Neutrophil (primary cell): Measurements from ENCODE around the gene CAMK2B.

Experiments used
- H3K27ac ChIP-seq: fragments of 200-600 bp; sonication (generic); 2 replicates; pipeline ENCODE4 v1.5.1; 2016; ENCODE audit warnings: mild to moderate bottlenecking, moderate library complexity
- H3K27me3 ChIP-seq: fragments of 200-600 bp; sonication (generic); 2 replicates; pipeline ENCODE4 v1.6.0; 2016; ENCODE audit warnings: mild to moderate bottlenecking
- H3K36me3 ChIP-seq: fragments of 200-600 bp; sonication (generic); 2 replicates; pipeline ENCODE4 v1.5.1; 2017
- H3K4me1 ChIP-seq, 2 experiments: fragments of 200-600 bp in 1 of 2; sonication (generic) in 1 of 2; 1 replicate in 1 of 2; 2 replicates in 1 of 2; pipeline versions ENCODE4 v1.5.1 to v1.6.1; 2013 to 2016; ENCODE audit warnings: low read depth in 1 of 2, low read length in 1 of 2, mild to moderate bottlenecking in 1 of 2, moderate library complexity in 1 of 2; ENCODE audit not compliant: control insufficient read depth in 1 of 2, insufficient read depth in 1 of 2
- H3K4me3 ChIP-seq, 2 experiments: fragments of 200-600 bp in 1 of 2; sonication (generic) in 1 of 2; 1 replicate in 1 of 2; 2 replicates in 1 of 2; pipeline ENCODE4 v1.5.1; 2013 to 2016; ENCODE audit warnings: low read depth in 1 of 2, low read length in 1 of 2, mild to moderate bottlenecking in 1 of 2, moderate library complexity in 1 of 2
- H3K9me3 ChIP-seq: fragments of 200-600 bp; sonication (generic); 2 replicates; pipeline ENCODE4 v1.5.1; 2016
- CTCF ChIP-seq: fragments of 200-600 bp; sonication (generic); IDR thresholded peaks from 2 replicates; pipeline ENCODE4 v1.5.1; 2016; ENCODE audit warnings: antibody characterized with exemption

CAMK2B gene

GRCh38 chr7:44216521-44217222, 108.7 kb downstream of the CAMK2B start:
- H3K9me3 ChIP-seq = no peaks in the 10 kb centered on the region
- H3K36me3 ChIP-seq = peaks cover 38% of the 10 kb centered on the region
- TF ChIP-seq CTCF = no peak
- no peaks in the 10 kb centered on the region for H3K27me3 ChIP-seq
- no peaks in the 10 kb centered on the region for H3K4me1 ChIP-seq
- no peak overlapping the region for H3K27ac ChIP-seq
- H3K4me3 ChIP-seq = no peak overlapping the region

GRCh38 chr7:44216019-44216418, 109.4 kb downstream of the CAMK2B start:
- Histone ChIP-seq H3K27ac (no peak overlapping the region), H3K9me3 (no peaks in the 10 kb centered on the region), H3K4me3 (no peak overlapping the region), H3K4me1 (no peaks in the 10 kb centered on the region), H3K27me3 (no peaks in the 10 kb centered on the region), H3K36me3 (peaks cover 45% of the 10 kb centered on the region)
- TF ChIP-seq CTCF = no peak

GRCh38 chr7:44215531-44215930, 109.9 kb downstream of the CAMK2B start:
- H3K27me3 ChIP-seq = no peaks in the 10 kb centered on the region
- H3K27ac ChIP-seq = no peak overlapping the region
- H3K9me3 ChIP-seq = no peaks in the 10 kb centered on the region
- no peak for TF ChIP-seq CTCF
- no peaks in the 10 kb centered on the region for H3K4me1 ChIP-seq
- H3K36me3 ChIP-seq = peaks cover 50% of the 10 kb centered on the region
- no peak overlapping the region for H3K4me3 ChIP-seq

- no peaks in the 10 kb centered on the region for H3K9me3 ChIP-seq
- no peaks in the 10 kb centered on the region for H3K4me1 ChIP-seq
- no peak for TF ChIP-seq CTCF
- no peak overlapping the region for H3K4me3 ChIP-seq
- H3K36me3 ChIP-seq = peaks cover 66% of the 10 kb centered on the region
- H3K27me3 ChIP-seq = no peaks in the 10 kb centered on the region
- no peak overlapping the region for H3K27ac ChIP-seq
Observed at GRCh38 chr7:44213877-44214388, 111.5 kb downstream of the CAMK2B start.

- no peak for TF ChIP-seq CTCF
- Histone ChIP-seq H3K36me3 (peaks cover 72% of the 10 kb centered on the region), H3K4me1 (no peaks in the 10 kb centered on the region), H3K27me3 (no peaks in the 10 kb centered on the region), H3K27ac (no peak overlapping the region), H3K4me3 (no peak overlapping the region), H3K9me3 (no peaks in the 10 kb centered on the region)
Observed at GRCh38 chr7:44213206-44213876, 112.1 kb downstream of the CAMK2B start.
